Stimulated activated CD8-positive, alpha-beta memory T cell treated with anti-CD3 and anti-CD28 coated beads, Interleukin-4, amount 100 ng/mL, for 24 hours (primary cell): ENCODE measurements around the gene TM4SF20.
"Not testable (repeated sequence)": the region's sequence is repeated elsewhere in the genome, so short reads cannot be mapped to it uniquely, and the experiment has no call there.

Source experiments
- DNase-seq: peaks from one replicate; pipeline ENCODE4 v3.0.0-alpha.2; 2020; ENCODE audit warnings: low read depth

Gene TM4SF20

GRCh38 chr2:227398684-227399670 is 19.9 kb upstream of the TM4SF20 start:
- no peak for DNase-seq

DNA sequence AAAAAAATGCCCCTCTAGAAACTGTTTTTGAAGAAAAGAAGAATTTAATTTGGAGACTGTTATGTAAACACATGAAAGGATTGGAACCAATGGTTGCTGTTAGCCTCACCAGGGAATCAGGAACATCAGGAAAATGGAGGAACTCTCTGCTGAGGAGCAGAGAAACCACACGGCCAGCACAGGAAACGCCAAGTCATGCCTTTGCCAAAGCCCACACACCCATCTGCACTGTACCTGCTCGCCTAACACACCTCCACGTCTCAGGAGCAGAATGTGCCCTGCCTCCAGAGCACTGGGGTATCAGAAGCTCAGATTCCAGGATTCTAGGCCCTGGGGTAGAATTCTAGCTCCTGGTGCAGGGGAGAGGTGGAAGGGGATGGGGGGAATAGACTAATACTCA is 18.5 kb upstream of the TM4SF20 start:
- DNase-seq: no peak

- no peak for DNase-seq
These were observed 16.4 kb upstream of the TM4SF20 start for GRCh38 chr2:227395556-227395955.

- DNase-seq: no peak
These were observed 15.3 kb upstream of the TM4SF20 start for GRCh38 chr2:227394401-227394800.

DNA sequence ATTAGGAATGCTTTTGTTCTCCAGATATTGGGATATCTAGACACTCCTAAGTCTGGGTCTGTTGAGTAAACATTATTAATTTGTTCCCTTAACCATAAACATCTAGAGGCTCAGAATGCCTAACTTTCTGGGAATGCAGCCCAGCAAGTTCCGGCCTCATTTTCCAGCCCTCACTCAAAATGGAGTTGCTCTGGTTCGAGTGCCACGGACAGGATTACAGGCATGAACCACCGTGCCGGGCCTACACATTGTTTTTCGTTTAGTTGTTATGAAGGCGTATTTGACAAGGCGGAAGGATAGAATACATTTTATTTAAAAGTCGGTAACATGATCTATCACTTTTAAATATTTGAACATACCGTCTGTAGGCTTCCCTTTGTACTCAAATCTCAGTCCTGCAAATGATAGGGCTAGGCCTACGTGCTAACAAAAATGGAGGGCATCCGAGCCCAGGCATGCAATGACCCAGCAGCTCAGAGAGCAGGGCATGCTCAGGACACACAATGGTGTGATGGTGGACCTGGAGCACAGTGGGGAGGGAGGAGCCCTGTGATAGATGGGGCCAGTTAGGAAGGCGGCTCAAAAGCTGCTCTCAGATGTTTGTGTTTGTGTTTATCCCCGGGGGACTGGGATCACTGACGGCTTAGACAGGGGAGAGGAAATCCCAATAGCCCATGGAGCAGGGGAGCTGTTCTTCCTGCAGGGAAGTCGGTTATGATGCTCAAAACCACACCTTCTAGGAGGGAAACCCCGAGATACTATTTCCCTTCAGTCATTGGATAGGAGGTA is 11.6 kb upstream of the TM4SF20 start:
- no peak for DNase-seq

DNA sequence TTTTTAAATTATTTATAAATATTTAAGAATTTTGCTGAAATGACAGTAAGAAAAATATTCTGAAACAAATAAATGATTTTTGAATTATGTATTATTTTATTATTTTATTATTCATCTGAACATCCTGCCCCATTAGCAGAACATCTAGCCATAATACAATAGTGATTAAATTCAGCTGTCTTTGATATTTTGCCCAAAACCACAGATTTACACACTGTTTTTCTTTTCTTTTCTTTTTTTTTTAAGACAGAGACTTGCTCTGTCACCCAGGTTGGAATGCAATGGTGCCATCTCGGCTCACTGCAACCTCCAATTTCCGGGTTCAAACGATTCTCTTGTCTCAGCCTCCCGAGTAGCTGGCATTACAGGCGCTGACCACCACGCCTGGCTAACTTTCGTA is 10.6 kb upstream of the TM4SF20 start:
- DNase-seq: no peak

GRCh38 chr2:227389231-227389630 is 10.1 kb upstream of the TM4SF20 start:
- DNase-seq: no peak

DNA sequence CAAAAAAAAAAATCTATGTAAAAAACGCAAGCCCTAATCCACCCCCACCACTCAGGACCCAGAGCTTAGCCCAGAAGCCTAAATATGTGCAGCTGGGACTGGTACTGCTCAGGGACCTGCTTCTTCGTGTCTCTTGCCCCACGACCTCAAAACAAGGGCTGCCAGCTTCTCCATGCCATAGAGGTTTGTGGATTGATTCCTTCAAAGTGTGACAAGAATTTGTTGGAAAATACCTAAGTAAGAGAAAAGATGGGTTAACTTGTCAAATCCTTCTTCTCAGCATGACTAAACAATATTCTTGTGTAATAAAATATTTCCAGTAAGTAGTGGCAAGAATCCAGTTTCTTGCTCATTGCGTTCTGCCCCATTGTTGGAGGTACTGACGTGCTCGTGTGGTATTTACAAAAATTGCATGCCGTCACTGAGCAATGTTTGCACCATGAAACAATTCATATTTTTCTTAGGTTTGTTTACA is 9.5 kb upstream of the TM4SF20 start:
- no peak for DNase-seq

DNA sequence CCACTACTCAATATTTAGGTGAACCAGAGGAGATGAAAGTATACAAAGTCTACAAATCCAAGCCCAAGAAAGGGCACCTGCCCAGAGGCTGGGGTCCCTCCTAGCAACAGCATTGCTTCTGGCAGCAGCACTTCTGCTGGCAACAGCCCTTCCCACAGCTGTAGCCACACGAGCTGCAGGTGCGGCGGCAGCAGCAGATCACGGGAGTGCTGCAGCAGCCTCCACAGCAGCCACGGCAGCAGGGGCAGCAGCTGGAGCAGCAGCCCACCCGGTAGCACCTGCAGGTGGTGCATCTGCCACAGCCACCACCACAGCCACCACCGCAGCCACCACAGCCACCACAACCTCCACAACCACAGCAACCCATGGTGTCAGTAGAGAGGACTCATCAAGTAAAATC is 8.5 kb upstream of the TM4SF20 start, which contains the start of gene SCYGR1:
TSS of gene SCYGR1 (minus strand) at position 367 of the 400 bp plus-strand sequence. CDS start at position 367, 0 bp downstream.
- not testable (repeated sequence) for DNase-seq

- no peak for DNase-seq
These were observed 7.5 kb upstream of the TM4SF20 start for GRCh38 chr2:227386630-227387029.

DNA sequence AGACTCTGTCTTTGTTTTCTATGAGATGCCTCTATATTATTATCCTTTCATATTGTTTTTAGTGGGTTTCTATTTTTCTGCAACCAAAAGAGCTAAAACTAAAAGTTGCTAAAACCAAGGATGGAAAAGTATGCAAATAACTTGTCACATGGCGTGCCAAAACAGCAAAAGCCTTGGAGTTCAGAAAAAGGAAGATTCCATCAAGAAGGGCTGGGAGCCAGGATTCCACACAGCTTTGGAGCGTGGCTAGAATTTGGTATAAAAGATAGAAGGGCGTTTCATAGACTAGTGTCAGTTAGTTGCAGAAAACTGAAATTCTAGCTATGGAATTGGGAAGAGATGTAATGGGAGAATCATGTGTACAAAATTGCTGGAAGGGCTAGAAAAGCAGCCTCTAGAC is 4.6 kb upstream of the TM4SF20 start:
- no peak for DNase-seq

DNA sequence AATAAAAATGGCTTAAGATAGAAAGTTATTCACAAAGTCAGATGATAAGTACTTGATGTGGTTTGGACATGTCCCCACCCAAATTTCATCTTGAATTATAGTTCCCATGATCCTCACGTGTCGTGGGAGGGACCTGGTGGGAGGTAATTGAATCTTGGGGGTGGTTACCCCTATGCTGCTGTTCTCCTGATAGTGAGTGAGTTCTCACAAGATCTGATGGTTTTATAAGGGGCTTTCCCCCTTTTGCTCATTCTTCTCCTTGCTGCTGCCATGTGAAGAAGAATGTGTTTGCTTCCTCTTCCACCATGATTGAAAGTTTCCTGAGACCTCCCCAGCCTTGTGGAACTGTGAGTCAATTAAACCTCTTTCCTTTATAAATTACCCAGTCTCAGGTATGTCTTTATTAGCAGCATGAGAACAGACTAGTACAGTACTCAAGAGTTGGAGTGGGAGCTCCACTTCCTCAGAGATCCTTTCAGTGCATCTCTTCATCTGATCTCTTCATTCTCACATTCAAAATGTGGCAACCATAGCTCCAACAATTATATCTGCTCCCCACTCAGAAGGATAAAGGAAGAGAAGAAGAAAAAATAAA is 3.2 kb upstream of the TM4SF20 start:
- not testable (repeated sequence) for DNase-seq

DNA sequence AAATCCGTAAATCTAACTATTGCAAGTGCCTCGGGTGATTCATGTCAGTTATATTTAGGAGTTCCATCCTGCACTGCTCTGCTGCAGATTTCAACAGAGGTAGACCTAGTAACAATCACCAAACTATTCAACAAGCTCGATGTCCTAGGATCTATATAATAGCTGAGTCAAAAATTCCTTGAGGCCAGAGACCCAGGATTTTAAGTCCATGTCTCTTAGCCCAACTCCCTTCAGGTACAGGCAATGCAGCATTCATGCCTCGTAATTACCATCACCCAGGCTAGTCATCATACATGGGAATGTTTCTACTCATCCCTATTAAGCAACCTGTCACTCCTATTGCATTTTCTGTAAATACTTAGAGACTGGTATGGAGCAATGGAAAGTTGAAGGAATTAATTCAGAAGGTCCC is 729 bp downstream of the TM4SF20 start:
- DNase-seq: no peak

DNA sequence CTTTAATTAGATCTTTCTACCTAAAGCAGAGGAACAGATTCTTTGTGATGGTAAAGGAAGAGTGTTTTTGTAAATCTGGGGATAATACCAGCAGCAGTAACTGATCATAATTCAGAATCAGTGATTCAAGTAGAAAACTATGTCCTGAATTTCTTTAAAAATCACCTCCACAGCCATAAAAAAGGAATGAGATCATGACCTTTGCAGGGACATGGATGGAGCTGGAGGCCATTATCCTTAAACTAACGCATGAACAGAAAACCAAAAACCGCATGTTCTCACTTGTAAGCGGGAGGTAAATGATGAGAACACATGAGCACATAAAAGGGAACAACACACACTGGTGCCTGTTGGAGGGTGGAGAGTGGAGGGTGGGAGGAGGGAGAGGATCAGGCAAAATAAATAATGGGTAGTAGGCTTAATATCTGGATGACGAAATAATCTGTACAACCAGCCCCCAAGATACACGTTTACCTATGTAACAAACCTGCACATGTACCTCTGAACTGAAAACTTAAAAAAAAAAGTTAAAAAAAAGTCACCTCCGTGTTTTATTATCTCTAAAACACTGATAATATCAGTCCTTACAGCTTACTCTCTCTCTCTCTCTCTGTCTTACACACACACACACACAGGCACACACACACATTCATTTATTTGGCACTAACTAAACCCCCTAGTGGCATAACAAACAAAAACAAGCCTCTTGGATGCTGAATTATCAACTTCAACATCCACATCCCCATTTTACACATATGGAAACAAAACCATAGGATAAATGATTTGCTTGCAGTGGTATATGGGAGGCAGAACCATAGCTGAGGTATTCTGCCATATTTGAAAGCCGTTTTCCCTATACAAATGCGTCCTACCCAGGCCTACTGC is 1.4 kb downstream of the TM4SF20 start:
- DNase-seq: no peak

GRCh38 chr2:227376656-227377396 is 2.3 kb downstream of the TM4SF20 start:
- DNase-seq: no peak

GRCh38 chr2:227374158-227374557 is 4.9 kb downstream of the TM4SF20 start:
- peak; percentile 17 for DNase-seq

DNA sequence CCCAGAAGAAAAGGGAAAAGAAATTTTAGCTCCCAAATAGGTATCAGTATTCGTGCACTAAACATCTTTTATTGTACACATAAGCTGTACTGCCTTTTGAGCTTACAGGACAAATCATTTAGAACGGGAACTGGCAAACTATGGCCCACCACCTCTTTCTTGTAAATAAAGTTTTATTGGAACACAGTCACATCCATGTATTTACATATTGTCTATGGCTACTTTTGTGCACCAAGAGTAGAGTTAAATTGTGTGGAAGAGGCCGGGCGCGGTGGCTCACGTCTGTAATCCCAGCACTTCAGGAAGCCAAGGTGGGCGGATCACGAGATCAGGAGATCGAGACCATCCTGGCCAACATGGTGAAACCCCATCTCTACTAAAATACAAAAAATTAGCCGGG is 5.7 kb downstream of the TM4SF20 start:
- DNase-seq: no peak

DNA sequence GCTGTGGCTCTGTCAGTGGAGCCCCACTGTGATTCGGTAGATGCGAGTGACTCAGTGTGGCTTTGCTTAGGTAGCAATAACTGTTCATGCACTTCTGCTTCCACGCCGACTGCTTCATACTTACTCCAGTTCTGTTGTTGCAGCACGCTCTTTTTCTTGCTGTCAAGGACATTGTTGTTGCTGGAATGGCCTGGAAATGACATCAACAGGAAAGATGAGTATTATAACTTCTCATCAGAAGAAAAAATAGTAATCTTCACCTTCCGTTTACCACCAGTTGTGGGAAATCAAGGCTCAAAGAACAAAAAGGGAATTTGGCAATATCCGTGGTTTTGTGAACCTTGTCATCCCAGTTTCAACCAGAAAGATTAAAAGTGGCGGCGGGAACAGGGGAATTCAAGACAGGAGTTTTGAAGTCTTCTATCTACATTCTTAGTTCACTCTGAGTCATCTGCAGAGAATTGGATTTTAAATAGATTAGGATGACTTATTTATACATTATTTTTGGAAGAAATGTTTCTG is 8.3 kb downstream of the TM4SF20 start:
- no peak for DNase-seq

DNA sequence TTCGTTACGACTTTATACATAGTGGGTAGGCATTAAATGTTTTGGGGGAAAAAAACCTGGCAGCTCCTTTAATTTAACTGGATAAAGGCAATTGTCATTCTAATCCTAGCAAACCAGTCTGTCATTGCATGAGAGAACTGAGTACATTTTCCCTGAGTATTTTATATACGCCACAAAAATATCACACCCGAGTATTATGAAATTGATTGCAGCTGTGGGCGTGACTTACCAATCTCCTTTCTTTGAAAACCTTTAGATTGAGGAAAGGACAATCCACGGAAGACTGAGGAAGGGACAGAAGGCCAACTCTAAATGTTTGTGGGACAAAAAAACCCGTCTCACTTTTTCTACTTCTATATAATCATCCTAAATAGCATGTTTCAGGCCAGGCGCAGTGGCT is 9.0 kb downstream of the TM4SF20 start:
- no peak for DNase-seq

- no peak for DNase-seq
These were observed 10.5 kb downstream of the TM4SF20 start for GRCh38 chr2:227368574-227368973.
